ENCODE results near the gene WDFY4. TPM values are rescaled to one million over a fixed set of nuclear protein-coding genes. Genes with fewer than 3 reads are reported as not detected.

Gene WDFY4
- total RNA-seq, 1 donor from 2014 or later: 6.4 TPM

DNA sequence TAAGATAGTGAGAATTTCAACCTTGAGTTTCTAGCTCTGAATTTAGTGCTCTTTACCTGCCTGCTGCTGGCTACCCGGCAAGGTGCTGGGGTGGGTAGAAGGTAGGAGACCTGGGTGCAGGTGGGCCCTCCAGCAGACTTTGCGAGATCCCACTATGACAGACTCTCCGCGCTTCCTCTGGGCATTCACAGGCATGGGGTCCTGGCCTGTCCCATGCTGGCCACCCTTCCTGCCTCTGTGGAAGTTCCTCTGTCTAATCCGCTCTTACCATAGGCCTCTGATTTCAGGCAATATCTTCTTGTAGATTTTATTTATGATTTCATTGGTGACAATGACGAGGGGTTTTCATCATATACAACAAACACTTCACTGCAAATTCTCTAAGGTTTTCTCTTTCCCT lies 1.2 kb upstream of the WDFY4 start:
- no peaks in the 10 kb centered on the region for H3K9me3 ChIP-seq
- intact Hi-C loops (cut with DNase I): no loop called here
- no peak overlapping the region for H3K4me3 ChIP-seq
- H3K4me1 ChIP-seq: no peaks in the 10 kb centered on the region
- DNase-seq (ENCODE audit: extremely low spot score in 2 of 2): peak; percentile 47 to 79
- TF ChIP-seq POLR2A (IDR thresholded peaks at IDR 0.05): no peak
- H3K27ac ChIP-seq: no peak overlapping the region
- H3K27me3 ChIP-seq: no peaks in the 10 kb centered on the region
- H3K36me3 ChIP-seq: no peaks in the 10 kb centered on the region

DNA sequence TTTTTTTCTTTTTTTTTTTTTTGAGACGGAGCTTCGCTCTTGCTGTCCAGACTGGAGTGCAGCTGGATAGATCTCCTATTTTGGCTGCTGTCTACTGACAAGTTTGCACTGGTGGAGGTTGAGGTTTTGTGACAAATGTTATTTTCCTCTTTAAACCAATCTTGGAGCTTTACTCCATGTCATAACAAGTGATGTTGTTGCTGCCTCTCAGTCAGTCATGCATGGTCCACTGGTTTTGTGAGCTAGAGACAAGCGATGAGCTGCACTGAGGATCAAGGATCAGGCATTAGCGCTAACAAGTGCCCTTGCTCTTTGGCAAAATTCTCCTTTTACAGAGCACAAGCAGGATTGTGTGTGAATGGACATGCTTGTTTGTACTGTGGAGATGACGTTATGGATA lies 805 bp upstream of the WDFY4 start:
- TF ChIP-seq, protein P1, sequence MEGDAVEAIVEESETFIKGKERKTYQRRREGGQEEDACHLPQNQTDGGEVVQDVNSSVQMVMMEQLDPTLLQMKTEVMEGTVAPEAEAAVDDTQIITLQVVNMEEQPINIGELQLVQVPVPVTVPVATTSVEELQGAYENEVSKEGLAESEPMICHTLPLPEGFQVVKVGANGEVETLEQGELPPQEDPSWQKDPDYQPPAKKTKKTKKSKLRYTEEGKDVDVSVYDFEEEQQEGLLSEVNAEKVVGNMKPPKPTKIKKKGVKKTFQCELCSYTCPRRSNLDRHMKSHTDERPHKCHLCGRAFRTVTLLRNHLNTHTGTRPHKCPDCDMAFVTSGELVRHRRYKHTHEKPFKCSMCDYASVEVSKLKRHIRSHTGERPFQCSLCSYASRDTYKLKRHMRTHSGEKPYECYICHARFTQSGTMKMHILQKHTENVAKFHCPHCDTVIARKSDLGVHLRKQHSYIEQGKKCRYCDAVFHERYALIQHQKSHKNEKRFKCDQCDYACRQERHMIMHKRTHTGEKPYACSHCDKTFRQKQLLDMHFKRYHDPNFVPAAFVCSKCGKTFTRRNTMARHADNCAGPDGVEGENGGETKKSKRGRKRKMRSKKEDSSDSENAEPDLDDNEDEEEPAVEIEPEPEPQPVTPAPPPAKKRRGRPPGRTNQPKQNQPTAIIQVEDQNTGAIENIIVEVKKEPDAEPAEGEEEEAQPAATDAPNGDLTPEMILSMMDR (IDR thresholded peaks at IDR 0.05): no peak
- no peak for TF ChIP-seq POLR2AphosphoS5 (IDR thresholded peaks at IDR 0.05; ENCODE audit: insufficient read depth in 1 of 2, low read depth in 1 of 2)
- no peak for TF ChIP-seq POLR2A (IDR thresholded peaks at IDR 0.05)
- Histone ChIP-seq H3K27me3 (no peaks in the 10 kb centered on the region), H3K9me3 (no peaks in the 10 kb centered on the region), H3K4me1 (no peaks in the 10 kb centered on the region), H3K4me3 (no peak overlapping the region), H3K27ac (no peak overlapping the region), H3K36me3 (no peaks in the 10 kb centered on the region)
- intact Hi-C loops (cut with DNase I): no loop called here
- peak in 1 of 2 donors; percentile 16 for DNase-seq (ENCODE audit: extremely low spot score in 2 of 2)

DNA sequence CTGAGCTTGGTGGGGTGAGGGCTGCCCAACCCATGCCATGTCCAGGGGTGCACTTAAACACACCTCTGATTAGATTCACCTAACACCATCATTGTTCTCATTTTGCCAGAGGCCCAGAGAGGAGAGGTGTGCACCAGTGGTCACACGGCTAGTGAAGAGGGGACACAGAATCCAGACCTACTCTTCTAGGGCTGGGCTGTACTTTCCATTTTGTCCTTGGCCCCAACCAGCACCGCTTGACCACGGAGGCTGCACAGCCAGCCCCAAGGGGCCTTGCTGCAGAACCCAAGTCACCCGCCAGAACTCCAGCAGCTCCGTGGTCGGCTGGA lies 246 bp upstream of the WDFY4 start:
- TF ChIP-seq, protein P1 (IDR thresholded peaks at IDR 0.05): no peak
- TF ChIP-seq POLR2A (IDR thresholded peaks at IDR 0.05) (no peak), POLR2AphosphoS5 (IDR thresholded peaks at IDR 0.05; ENCODE audit: insufficient read depth in 1 of 2, low read depth in 1 of 2) (no peak)
- H3K27me3 ChIP-seq: no peaks in the 10 kb centered on the region
- no peaks in the 10 kb centered on the region for H3K36me3 ChIP-seq
- no peak overlapping the region for H3K27ac ChIP-seq
- no peaks in the 10 kb centered on the region for H3K9me3 ChIP-seq
- no peak overlapping the region for H3K4me3 ChIP-seq
- no peak for DNase-seq (ENCODE audit: extremely low spot score in 2 of 2)
- no peaks in the 10 kb centered on the region for H3K4me1 ChIP-seq
- intact Hi-C loops (cut with DNase I): no loop called here

DNA sequence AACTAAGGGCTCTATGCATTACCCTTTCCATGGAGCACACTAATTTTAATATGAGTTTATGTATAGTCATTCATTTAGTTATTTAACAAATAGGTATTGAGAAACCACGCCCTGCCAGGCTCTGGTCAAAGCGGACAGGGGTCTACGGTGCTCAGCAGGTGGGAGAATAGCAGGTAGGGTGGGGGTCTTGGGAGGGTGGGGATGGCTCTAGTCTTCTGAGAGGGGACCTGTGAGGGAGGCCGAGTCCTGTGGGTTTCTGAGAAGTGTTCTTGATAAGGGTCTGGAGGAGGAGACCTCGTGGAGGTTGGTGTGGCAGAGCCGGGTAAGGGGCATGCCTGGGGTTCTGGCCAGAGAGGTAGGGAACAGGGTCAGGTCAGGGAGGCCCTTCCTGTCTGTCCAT lies 1.1 kb downstream of the WDFY4 start:
- H3K27me3 ChIP-seq: no peaks in the 10 kb centered on the region
- TF ChIP-seq POLR2AphosphoS5 (IDR thresholded peaks at IDR 0.05; ENCODE audit: insufficient read depth in 1 of 2, low read depth in 1 of 2) (no peak), POLR2A (IDR thresholded peaks at IDR 0.05) (no peak)
- TF ChIP-seq, protein P1 (IDR thresholded peaks at IDR 0.05): no peak
- H3K9me3 ChIP-seq: no peaks in the 10 kb centered on the region
- H3K4me3 ChIP-seq: no peak overlapping the region
- no peak overlapping the region for H3K27ac ChIP-seq
- no peaks in the 10 kb centered on the region for H3K4me1 ChIP-seq
- intact Hi-C loops (cut with DNase I): no loop called here
- no peaks in the 10 kb centered on the region for H3K36me3 ChIP-seq
- peak in 1 of 2 donors; percentile 58 for DNase-seq (ENCODE audit: extremely low spot score in 2 of 2)

DNA sequence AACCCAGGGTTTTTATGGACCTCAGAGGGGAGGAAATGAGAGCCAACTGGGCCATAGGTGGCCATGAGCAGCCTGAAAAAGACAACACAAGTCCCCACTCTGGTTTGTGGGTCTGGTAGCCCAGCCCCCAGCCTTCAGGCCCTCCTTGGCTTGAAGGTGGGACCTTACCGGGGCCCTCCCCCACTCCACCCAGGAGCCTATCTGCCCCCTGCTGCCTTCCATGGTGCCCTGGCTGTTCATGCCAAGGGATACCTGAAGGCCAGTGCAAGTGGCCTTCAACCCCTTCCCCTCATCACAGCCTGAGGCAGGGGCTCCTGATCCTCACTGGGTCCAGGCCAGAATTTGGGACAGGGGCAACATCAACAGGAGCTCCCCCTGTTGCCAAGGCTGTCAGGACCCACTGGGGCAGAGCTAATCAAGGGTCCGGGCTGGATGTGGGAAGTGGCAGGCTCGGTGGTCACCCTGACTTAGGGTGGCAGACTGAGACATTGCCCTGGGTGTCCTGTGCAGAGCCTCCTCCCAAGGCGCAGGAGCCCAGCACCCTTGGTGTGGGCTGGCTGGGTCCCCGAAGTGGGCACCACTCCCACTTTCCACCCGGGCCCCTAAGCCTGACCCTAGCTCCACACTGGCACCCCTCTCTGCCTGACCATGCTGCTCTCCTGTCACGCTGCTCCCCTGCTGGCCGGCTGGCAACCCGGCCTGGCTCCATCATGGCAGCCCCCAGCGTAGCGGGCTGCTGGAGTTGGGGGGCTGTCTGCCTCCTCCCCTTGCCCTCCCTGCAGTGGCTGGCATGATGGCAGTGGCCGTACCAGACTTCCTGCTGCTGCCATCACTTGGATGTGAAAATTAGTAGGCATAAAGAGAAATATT lies 6.4 kb downstream of the WDFY4 start:
- Histone ChIP-seq H3K9me3 (no peaks in the 10 kb centered on the region), H3K27ac (no peak overlapping the region), H3K4me3 (no peak overlapping the region), H3K36me3 (no peaks in the 10 kb centered on the region), H3K4me1 (no peaks in the 10 kb centered on the region), H3K27me3 (no peaks in the 10 kb centered on the region)
- peak; percentile 74 to 77 for DNase-seq (ENCODE audit: extremely low spot score in 2 of 2)
- intact Hi-C loops (cut with DNase I): no loop called here
- no peak for TF ChIP-seq POLR2A (IDR thresholded peaks at IDR 0.05)
- no peak for TF ChIP-seq POLR2AphosphoS5 (IDR thresholded peaks at IDR 0.05; ENCODE audit: insufficient read depth in 1 of 2, low read depth in 1 of 2)
- TF ChIP-seq, protein P1 (IDR thresholded peaks at IDR 0.05): no peak
